ENCODE data around the gene NACC1. TPM values are rescaled to one million over a fixed set of nuclear protein-coding genes. Genes with fewer than 3 reads are reported as not detected.
A peak's percentile ranks its signal among the peaks of the same experiment; 100 is the strongest.

The NACC1 gene
- total and polyA plus RNA-seq, 2 of the 13 experiments (the other 11 are each of a cell fraction or from before 2014, with no cell fraction given), result 31.8 to 42.3 TPM

- TF ChIP-seq SALL1 (CRISPR knock-in tag; IDR thresholded peaks at IDR 0.05) (peak; percentile 41; the same call in 1 of the 2 replicates), ZNF576 (CRISPR knock-in tag; IDR thresholded peaks at IDR 0.05) (no peak), UBTF (CRISPR knock-in tag; IDR thresholded peaks at IDR 0.05) (peak; percentile 29; the same call in 1 of the 2 replicates), MED1 (CRISPR knock-in tag; IDR thresholded peaks at IDR 0.05) (peak; percentile 54), RBM22 (optimal IDR thresholded peaks at IDR 0.05; ENCODE audit: low read length) (peak; percentile 73), ZNF460 (CRISPR knock-in tag; IDR thresholded peaks at IDR 0.05; ENCODE audit: borderline replicate concordance) (no peak), ZFY (CRISPR knock-in tag; IDR thresholded peaks at IDR 0.05) (0 out of 2 replicates have a peak, but pooled peaks have one; percentile 18), RXRA (CRISPR knock-in tag; IDR thresholded peaks at IDR 0.05) (peak; percentile 89), POLR2A (IDR thresholded peaks at IDR 0.05; ENCODE audit: insufficient read depth in 1 of 2, low read depth in 2 of 2, low read length in 2 of 2) (no peak), MYC (CRISPR knock-in tag; IDR thresholded peaks at IDR 0.05; ENCODE audit: borderline replicate concordance) (peak; percentile 36; the same call in 1 of the 2 replicates)
- TF ChIP-seq, protein P1, sequence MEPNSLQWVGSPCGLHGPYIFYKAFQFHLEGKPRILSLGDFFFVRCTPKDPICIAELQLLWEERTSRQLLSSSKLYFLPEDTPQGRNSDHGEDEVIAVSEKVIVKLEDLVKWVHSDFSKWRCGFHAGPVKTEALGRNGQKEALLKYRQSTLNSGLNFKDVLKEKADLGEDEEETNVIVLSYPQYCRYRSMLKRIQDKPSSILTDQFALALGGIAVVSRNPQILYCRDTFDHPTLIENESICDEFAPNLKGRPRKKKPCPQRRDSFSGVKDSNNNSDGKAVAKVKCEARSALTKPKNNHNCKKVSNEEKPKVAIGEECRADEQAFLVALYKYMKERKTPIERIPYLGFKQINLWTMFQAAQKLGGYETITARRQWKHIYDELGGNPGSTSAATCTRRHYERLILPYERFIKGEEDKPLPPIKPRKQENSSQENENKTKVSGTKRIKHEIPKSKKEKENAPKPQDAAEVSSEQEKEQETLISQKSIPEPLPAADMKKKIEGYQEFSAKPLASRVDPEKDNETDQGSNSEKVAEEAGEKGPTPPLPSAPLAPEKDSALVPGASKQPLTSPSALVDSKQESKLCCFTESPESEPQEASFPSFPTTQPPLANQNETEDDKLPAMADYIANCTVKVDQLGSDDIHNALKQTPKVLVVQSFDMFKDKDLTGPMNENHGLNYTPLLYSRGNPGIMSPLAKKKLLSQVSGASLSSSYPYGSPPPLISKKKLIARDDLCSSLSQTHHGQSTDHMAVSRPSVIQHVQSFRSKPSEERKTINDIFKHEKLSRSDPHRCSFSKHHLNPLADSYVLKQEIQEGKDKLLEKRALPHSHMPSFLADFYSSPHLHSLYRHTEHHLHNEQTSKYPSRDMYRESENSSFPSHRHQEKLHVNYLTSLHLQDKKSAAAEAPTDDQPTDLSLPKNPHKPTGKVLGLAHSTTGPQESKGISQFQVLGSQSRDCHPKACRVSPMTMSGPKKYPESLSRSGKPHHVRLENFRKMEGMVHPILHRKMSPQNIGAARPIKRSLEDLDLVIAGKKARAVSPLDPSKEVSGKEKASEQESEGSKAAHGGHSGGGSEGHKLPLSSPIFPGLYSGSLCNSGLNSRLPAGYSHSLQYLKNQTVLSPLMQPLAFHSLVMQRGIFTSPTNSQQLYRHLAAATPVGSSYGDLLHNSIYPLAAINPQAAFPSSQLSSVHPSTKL (CRISPR knock-in tag; IDR thresholded peaks at IDR 0.05), result 0 out of 2 replicates have a peak, but pooled peaks have one; percentile 35
- TF ChIP-seq, protein P2, sequence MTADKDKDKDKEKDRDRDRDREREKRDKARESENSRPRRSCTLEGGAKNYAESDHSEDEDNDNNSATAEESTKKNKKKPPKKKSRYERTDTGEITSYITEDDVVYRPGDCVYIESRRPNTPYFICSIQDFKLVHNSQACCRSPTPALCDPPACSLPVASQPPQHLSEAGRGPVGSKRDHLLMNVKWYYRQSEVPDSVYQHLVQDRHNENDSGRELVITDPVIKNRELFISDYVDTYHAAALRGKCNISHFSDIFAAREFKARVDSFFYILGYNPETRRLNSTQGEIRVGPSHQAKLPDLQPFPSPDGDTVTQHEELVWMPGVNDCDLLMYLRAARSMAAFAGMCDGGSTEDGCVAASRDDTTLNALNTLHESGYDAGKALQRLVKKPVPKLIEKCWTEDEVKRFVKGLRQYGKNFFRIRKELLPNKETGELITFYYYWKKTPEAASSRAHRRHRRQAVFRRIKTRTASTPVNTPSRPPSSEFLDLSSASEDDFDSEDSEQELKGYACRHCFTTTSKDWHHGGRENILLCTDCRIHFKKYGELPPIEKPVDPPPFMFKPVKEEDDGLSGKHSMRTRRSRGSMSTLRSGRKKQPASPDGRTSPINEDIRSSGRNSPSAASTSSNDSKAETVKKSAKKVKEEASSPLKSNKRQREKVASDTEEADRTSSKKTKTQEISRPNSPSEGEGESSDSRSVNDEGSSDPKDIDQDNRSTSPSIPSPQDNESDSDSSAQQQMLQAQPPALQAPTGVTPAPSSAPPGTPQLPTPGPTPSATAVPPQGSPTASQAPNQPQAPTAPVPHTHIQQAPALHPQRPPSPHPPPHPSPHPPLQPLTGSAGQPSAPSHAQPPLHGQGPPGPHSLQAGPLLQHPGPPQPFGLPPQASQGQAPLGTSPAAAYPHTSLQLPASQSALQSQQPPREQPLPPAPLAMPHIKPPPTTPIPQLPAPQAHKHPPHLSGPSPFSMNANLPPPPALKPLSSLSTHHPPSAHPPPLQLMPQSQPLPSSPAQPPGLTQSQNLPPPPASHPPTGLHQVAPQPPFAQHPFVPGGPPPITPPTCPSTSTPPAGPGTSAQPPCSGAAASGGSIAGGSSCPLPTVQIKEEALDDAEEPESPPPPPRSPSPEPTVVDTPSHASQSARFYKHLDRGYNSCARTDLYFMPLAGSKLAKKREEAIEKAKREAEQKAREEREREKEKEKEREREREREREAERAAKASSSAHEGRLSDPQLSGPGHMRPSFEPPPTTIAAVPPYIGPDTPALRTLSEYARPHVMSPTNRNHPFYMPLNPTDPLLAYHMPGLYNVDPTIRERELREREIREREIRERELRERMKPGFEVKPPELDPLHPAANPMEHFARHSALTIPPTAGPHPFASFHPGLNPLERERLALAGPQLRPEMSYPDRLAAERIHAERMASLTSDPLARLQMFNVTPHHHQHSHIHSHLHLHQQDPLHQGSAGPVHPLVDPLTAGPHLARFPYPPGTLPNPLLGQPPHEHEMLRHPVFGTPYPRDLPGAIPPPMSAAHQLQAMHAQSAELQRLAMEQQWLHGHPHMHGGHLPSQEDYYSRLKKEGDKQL (CRISPR knock-in tag; IDR thresholded peaks at IDR 0.05; ENCODE audit: low read depth), result 0 out of 2 replicates have a peak, but pooled peaks have one; percentile 21
These were observed 21.8 kb upstream of the NACC1 start (continued) for GRCh38 chr19:13095934-13096927.

Measured in HepG2 (cell line).